K562 (cell line): ENCODE measurements around the gene SULT1B1. TPM values are rescaled to one million over a fixed set of nuclear protein-coding genes. Genes with fewer than 3 reads are reported as not detected.

Experiments used
- AFF4 ChIP-seq: sonication (generic); formaldehyde crosslinking; IDR thresholded peaks from 2 replicates; pipeline ENCODE4 v1.8.0; 2023; ENCODE audit warnings: mild to moderate bottlenecking, missing genetic modification reagents
- C11orf30 ChIP-seq: fragments of 450-650 bp; IDR thresholded peaks from 2 replicates; pipeline ENCODE4 v1.6.1; 2016; ENCODE audit warnings: low read depth, mild to moderate bottlenecking
- CTCF ChIP-seq, 3 experiments: IDR thresholded peaks in 2 of 3; conservative IDR thresholded peaks in 1 of 3; 2 replicates each; pipeline ENCODE4 v1.5.1; 2011 to 2012; ENCODE audit warnings: low read length in 3 of 3, mild to moderate bottlenecking in 3 of 3, control low read depth in 2 of 3, improper control_type of control experiment in 1 of 3, inconsistent platforms in 1 of 3, low read depth in 1 of 3, mixed read lengths in 1 of 3, moderate library complexity in 1 of 3; ENCODE audit not compliant: insufficient read depth in 2 of 3
- HCFC1 ChIP-seq: IDR thresholded peaks from 2 replicates; pipeline ENCODE4 v1.6.1; 2012; ENCODE audit warnings: low read depth, low read length, improper control_type of control experiment
- HDAC1 ChIP-seq, 2 experiments: fragments of 450-650 bp; IDR thresholded peaks; 2 replicates each; pipeline ENCODE4 v1.6.1; 2016 to 2017; ENCODE audit warnings: inconsistent platforms in 1 of 2, mild to moderate bottlenecking in 1 of 2, moderate library complexity in 1 of 2
- HIVEP1 ChIP-seq: fragments of 250-450 bp; sonication (Bioruptor Pico); IDR thresholded peaks from 2 replicates; pipeline ENCODE4 v1.4.0; 2020; ENCODE audit warnings: mild to moderate bottlenecking
- MAFK ChIP-seq: IDR thresholded peaks from 2 replicates; pipeline ENCODE4 v1.6.1; 2011; ENCODE audit warnings: low read length, improper control_type of control experiment
- NR0B1 ChIP-seq: fragments of 450-650 bp; IDR thresholded peaks from one replicate; pipeline ENCODE4 v1.6.1; 2018; ENCODE audit warnings: mild to moderate bottlenecking, moderate library complexity; ENCODE audit not compliant: partially characterized antibody
- TCF3 ChIP-seq: sonication (generic); formaldehyde crosslinking; IDR thresholded peaks from 2 replicates; pipeline ENCODE4 v1.4.0; 2020; ENCODE audit warnings: mild to moderate bottlenecking, missing genetic modification reagents
- ZNF316 ChIP-seq: fragments of 450-650 bp; IDR thresholded peaks from 2 replicates; pipeline ENCODE4 v1.6.1; 2016
- ZNF318 ChIP-seq, 2 experiments: fragments of 450-650 bp; IDR thresholded peaks; 2 replicates each; pipeline ENCODE4 v1.6.1; 2016; ENCODE audit warnings: mild to moderate bottlenecking in 2 of 2, borderline replicate concordance in 1 of 2, low read depth in 1 of 2, moderate library complexity in 1 of 2
- ZNF717 ChIP-seq: fragments of 250-450 bp; sonication (Bioruptor Pico); IDR thresholded peaks from 2 replicates; pipeline ENCODE4 v1.5.0; 2021
- polyA plus RNA-seq, 8 experiments: library from polyadenylated mRNA; depleted of rRNA in 4 of 8; stranded (reverse) in 5 of 8; unstranded in 3 of 8; fragments of >200 nt; fragmentation: Nextera tagmentation in 2 of 8; fragmentation: Illumina TruSeq in 1 of 8; extraction: Ambion mirVana in 2 of 8; extraction: Trizol in 1 of 8; gene quantifications; 2 replicates each; pipeline versions ENCODE4 v1.2.1 to v1.2.3, GENCODE V29; 2011 to 2014; ENCODE audit warnings: inconsistent platforms in 1 of 8, missing spikeins in 1 of 8
- total RNA-seq, 7 experiments: library from RNA; depleted of rRNA in 6 of 7; stranded (reverse); fragments of >200 nt in 6 of 7; fragmentation: Illumina TruSeq in 2 of 7; extraction: Trizol in 2 of 7; gene quantifications; 2 replicates each; pipeline versions ENCODE4 v1.2.1 to v1.2.3, GENCODE V29; 2011 to 2021; ENCODE audit warnings: low replicate concordance in 1 of 7

The SULT1B1 gene
- total and polyA plus RNA-seq, 9 of the 15 experiments (the other 6 are each of a cell fraction or from before 2014, with no cell fraction given): under 0.01 TPM; not detected in 8

GRCh38 chr4:69716654-69717053 lies 43.8 kb downstream of the SULT1B1 start (continued):
- no peak for TF ChIP-seq AFF4 (CRISPR knock-in tag)
- TF ChIP-seq ZNF318 (IDR thresholded peaks at IDR 0.05; ENCODE audit: borderline replicate concordance in 1 of 2, low read depth in 1 of 2): no peak
- no peak for TF ChIP-seq NR0B1
- TF ChIP-seq C11orf30: peak; percentile 32
- TF ChIP-seq ZNF717: no peak
- TF ChIP-seq HIVEP1: no peak
- TF ChIP-seq TCF3: no peak
- no peak for TF ChIP-seq HCFC1
- TF ChIP-seq HDAC1 (IDR thresholded peaks at IDR 0.05): no peak
- TF ChIP-seq CTCF (IDR thresholded peaks at IDR 0.05 in 2 of 3, conservative IDR thresholded peaks at IDR 0.05 in 1 of 3; ENCODE audit: insufficient read depth in 2 of 3, low read depth in 1 of 3, low read length in 3 of 3): no peak
- peak; percentile 72 for TF ChIP-seq MAFK
- TF ChIP-seq ZNF316: peak; percentile 74
